ENCODE results near the gene TBC1D32.

DNA sequence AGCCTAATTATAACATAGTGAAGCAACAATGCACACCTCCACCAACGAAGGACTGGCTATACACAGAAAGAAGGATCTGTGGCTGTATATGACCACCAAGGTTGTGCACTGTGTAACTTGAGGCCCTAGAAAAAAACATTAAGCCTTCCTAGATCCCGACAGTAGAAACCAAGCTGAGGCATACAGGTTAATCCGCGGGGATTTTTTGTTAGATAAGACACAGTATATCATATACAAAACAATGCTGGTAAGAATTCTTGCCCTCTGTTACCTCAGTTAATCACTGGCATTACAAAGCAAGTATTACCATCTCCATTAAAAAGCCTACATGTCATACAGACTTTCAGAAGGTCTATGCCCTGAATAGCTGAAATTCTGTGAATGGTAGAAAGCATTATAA lies 228.8 kb downstream of the TBC1D32 start:
- TF ChIP-seq, protein P1, sequence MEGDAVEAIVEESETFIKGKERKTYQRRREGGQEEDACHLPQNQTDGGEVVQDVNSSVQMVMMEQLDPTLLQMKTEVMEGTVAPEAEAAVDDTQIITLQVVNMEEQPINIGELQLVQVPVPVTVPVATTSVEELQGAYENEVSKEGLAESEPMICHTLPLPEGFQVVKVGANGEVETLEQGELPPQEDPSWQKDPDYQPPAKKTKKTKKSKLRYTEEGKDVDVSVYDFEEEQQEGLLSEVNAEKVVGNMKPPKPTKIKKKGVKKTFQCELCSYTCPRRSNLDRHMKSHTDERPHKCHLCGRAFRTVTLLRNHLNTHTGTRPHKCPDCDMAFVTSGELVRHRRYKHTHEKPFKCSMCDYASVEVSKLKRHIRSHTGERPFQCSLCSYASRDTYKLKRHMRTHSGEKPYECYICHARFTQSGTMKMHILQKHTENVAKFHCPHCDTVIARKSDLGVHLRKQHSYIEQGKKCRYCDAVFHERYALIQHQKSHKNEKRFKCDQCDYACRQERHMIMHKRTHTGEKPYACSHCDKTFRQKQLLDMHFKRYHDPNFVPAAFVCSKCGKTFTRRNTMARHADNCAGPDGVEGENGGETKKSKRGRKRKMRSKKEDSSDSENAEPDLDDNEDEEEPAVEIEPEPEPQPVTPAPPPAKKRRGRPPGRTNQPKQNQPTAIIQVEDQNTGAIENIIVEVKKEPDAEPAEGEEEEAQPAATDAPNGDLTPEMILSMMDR (optimal IDR thresholded peaks at IDR 0.05 in 1 of 3, IDR thresholded peaks at IDR 0.05 in 1 of 3, conservative IDR thresholded peaks at IDR 0.05 in 1 of 3; ENCODE audit: extremely low read depth in 1 of 3, insufficient read depth in 2 of 3, low read length in 3 of 3): no peak
- no peak for TF ChIP-seq EZH2 (IDR thresholded peaks at IDR 0.05; ENCODE audit: low read length)
